Endothelial cell of umbilical vein (primary cell): ENCODE measurements around the gene STYX. TPM values are rescaled to one million over a fixed set of nuclear protein-coding genes. Genes with fewer than 3 reads are reported as not detected.

ENCODE experiments used
- BruUV-seq: library from RNA; stranded (reverse); fragments of 400-500 nt; replicated peaks from 2 replicates; lab custom pipeline; 2021; lab: Mats Ljungman, UMichigan
- CTCF ChIA-PET: fragments of 300-600, 350-600 bp; sonication (Branson Sonifier 250); formaldehyde crosslinking; loops from one replicate; lab custom pipeline; 2021; ENCODE audit warnings: antibody characterized with exemption, inconsistent platforms; lab: Charles Lee
- POLR2A ChIA-PET: fragments of 300-600, 350-600 bp; sonication (Branson Sonifier 250); formaldehyde crosslinking; loops from one replicate; lab custom pipeline; 2021; ENCODE audit warnings: antibody characterized with exemption, inconsistent platforms; lab: Charles Lee
- DNase-seq: peaks from one replicate; pipeline ENCODE4 v3.0.0-alpha.2; 2011; ENCODE audit warnings: low read depth, low spot score
- FAIRE-seq: peaks from 2 replicates; lab custom pipeline; 2011; peaks lifted over from hg19 to GRCh38; lab: Jason Lieb, UNC
- H2AFZ ChIP-seq: 2 replicates; pipeline ENCODE4 v1.6.0; 2012; ENCODE audit warnings: low read depth, low read length, control low read depth, inconsistent platforms
- H3K27ac ChIP-seq: 2 replicates; pipeline ENCODE4 v1.5.1; 2011; ENCODE audit warnings: low read depth, mild to moderate bottlenecking, control low read depth, low read length, moderate library complexity; ENCODE audit not compliant: insufficient read depth
- H3K27me3 ChIP-seq, 2 experiments: 2 replicates each; pipeline versions ENCODE4 v1.6.0 to v1.6.1; 2011; ENCODE audit warnings: low read length in 2 of 2, mixed read lengths in 1 of 2; ENCODE audit not compliant: control insufficient read depth in 2 of 2, insufficient read depth in 2 of 2
- H3K36me3 ChIP-seq, 2 experiments: 2 replicates in 1 of 2; 3 replicates in 1 of 2; pipeline ENCODE4 v1.5.1; 2011; ENCODE audit warnings: low read length in 2 of 2, mild to moderate bottlenecking in 1 of 2, moderate library complexity in 1 of 2; ENCODE audit not compliant: control insufficient read depth in 2 of 2, insufficient read depth in 2 of 2; ENCODE audit errors: extremely low read depth in 1 of 2
- H3K4me1 ChIP-seq: 3 replicates; pipeline ENCODE4 v1.5.1; 2011; ENCODE audit warnings: mild to moderate bottlenecking, low read length; ENCODE audit not compliant: control insufficient read depth, insufficient read depth; ENCODE audit errors: extremely low read depth
- H3K4me2 ChIP-seq: 2 replicates; pipeline ENCODE4 v1.6.1; 2011; ENCODE audit warnings: low read length, control low read depth, mixed read lengths; ENCODE audit not compliant: insufficient read depth
- H3K4me3 ChIP-seq, 3 experiments: fragments of 200-600 bp in 1 of 3; sonication (generic), shearing (Covaris generic) in 1 of 3; replicated peaks in 1 of 3; 2 replicates each; pipeline ENCODE4 v1.5.1; 2011 to 2016; ENCODE audit warnings: control low read depth in 3 of 3, low read length in 3 of 3, mild to moderate bottlenecking in 2 of 3, inconsistent platforms in 1 of 3, low read depth in 1 of 3, moderate library complexity in 1 of 3; ENCODE audit not compliant: insufficient read depth in 1 of 3
- H3K79me2 ChIP-seq: 2 replicates; pipeline ENCODE4 v1.6.0; 2012; ENCODE audit warnings: low read length, inconsistent platforms; ENCODE audit not compliant: control insufficient read depth, insufficient read depth
- H3K9ac ChIP-seq: replicated peaks from 2 replicates; pipeline ENCODE3; 2011; ENCODE audit warnings: low read length, control low read depth; ENCODE audit not compliant: insufficient read depth; ENCODE audit errors: extremely low read depth
- H3K9me1 ChIP-seq: replicated peaks from 3 replicates; pipeline ENCODE4 v1.6.0; 2011; ENCODE audit warnings: mild to moderate bottlenecking, low read length; ENCODE audit not compliant: control insufficient read depth, insufficient read depth; ENCODE audit errors: extremely low read depth
- H3K9me3 ChIP-seq: replicated peaks from 2 replicates; pipeline ENCODE4 v1.5.1; 2012; ENCODE audit warnings: low read length, inconsistent platforms; ENCODE audit not compliant: control insufficient read depth, insufficient read depth
- H4K20me1 ChIP-seq: replicated peaks from 2 replicates; pipeline ENCODE3; 2011; ENCODE audit warnings: mild to moderate bottlenecking, low read length; ENCODE audit not compliant: control insufficient read depth, insufficient read depth; ENCODE audit errors: extremely low read depth
- EZH2 ChIP-seq: IDR thresholded peaks from 2 replicates; pipeline ENCODE4 v1.6.1; 2012; ENCODE audit warnings: borderline replicate concordance, low read depth, mild to moderate bottlenecking, moderate library complexity, low read length, inconsistent platforms; ENCODE audit not compliant: severe bottlenecking
- FOS ChIP-seq: IDR thresholded peaks from 2 replicates; pipeline ENCODE4 v1.6.1; 2011; ENCODE audit warnings: mild to moderate bottlenecking, low read length, moderate library complexity, borderline replicate concordance; ENCODE audit not compliant: insufficient read depth
- GATA2 ChIP-seq: IDR thresholded peaks from 2 replicates; pipeline ENCODE4 v1.7.0; 2011; ENCODE audit warnings: low read depth, mild to moderate bottlenecking, moderate library complexity, mixed read lengths, low read length; ENCODE audit not compliant: insufficient read length, insufficient read depth
- JUN ChIP-seq: IDR thresholded peaks from 2 replicates; pipeline ENCODE4 v1.6.1; 2011; ENCODE audit warnings: borderline replicate concordance, low read depth; ENCODE audit not compliant: insufficient read length, insufficient read depth
- MYC ChIP-seq: IDR thresholded peaks from one replicate; pipeline ENCODE4 v1.6.1; 2011; ENCODE audit warnings: mild to moderate bottlenecking, low read depth, low read length
- POLR2A ChIP-seq: IDR thresholded peaks from 2 replicates; pipeline ENCODE4 v1.6.1; 2012; ENCODE audit warnings: low read depth, mild to moderate bottlenecking, control low read depth, low read length
- POLR2AphosphoS5 ChIP-seq: IDR thresholded peaks from 2 replicates; pipeline ENCODE4 v1.6.1; 2012; ENCODE audit warnings: low read depth, mild to moderate bottlenecking, control low read depth, low read length, moderate library complexity; ENCODE audit not compliant: insufficient read depth
- dilution Hi-C: fragments of 300-500 bp; cut with MboI; formaldehyde crosslinking; loops from one replicate; pipeline ENCODE4 v1.15.0; 2019; ENCODE audit warnings: low sequenced_read_pairs; ENCODE audit not compliant: extremely low pct_ligation_motif_present
- intact Hi-C: fragments of 100-400 bp; cut with micrococcal nuclease; formaldehyde crosslinking; loops from one replicate; pipeline ENCODE4 v1.10.0; 2022
- polyA plus RNA-seq, 4 experiments: library from polyadenylated mRNA; depleted of rRNA in 3 of 4; stranded (reverse) in 3 of 4; unstranded in 1 of 4; fragments of >200 nt; gene quantifications; 2 replicates each; pipeline versions ENCODE4 v1.2.1 to v1.2.3, GENCODE V29; 2011 to 2012; ENCODE audit warnings: missing spikeins in 1 of 4
- total RNA-seq: library from RNA; stranded (reverse); gene quantifications from 2 replicates; pipeline ENCODE4 v1.2.3, GENCODE V29; 2021
- TF ChIP-seq, protein P1 (sequence below), 2 donors: IDR thresholded peaks; 1 replicate in 1 of 2; 2 replicates in 1 of 2; pipeline ENCODE4 v1.5.1; 2011; ENCODE audit warnings: low read length in 2 of 2, mild to moderate bottlenecking in 2 of 2, moderate library complexity in 2 of 2, control low read depth in 1 of 2, inconsistent platforms in 1 of 2, low read depth in 1 of 2; ENCODE audit not compliant: insufficient read depth in 1 of 2; ENCODE audit errors: extremely low read depth in 1 of 2

Gene STYX
- total and polyA plus RNA-seq, 2 donors (not counting 3 experiments of a cell fraction or from before 2014, with no cell fraction given): 6.2 to 21.3 TPM

DNA sequence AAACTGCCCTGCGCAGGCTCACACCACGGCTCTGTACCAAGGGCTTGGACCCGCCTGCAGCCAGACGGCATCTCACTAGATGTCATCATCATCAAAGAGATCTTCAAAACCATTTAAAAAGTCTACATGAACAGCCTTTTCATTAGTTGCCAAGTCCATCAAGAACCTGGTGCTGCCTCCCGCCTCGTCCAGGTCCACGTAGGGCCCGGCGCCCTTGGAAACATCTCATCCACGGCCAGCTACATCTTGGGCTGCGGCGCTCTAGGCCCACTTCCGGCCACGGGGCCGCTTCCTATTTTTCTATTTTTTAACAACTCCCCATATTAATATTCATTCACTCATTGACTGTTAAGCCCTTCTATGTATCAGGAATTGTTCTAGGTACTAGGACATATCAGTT is 68.9 kb downstream of the STYX start:
- Histone ChIP-seq H3K9ac (no peak overlapping the region), H3K27me3 (no peaks in the 10 kb centered on the region), H3K9me1 (no peaks in the 10 kb centered on the region), H2AFZ (no peak overlapping the region), H3K79me2 (no peaks in the 10 kb centered on the region), H3K36me3 (no peaks in the 10 kb centered on the region), H4K20me1 (no peaks in the 10 kb centered on the region), H3K4me2 (no peak overlapping the region), H3K9me3 (no peaks in the 10 kb centered on the region), H3K4me1 (no peaks in the 10 kb centered on the region), H3K27ac (no peak overlapping the region), H3K4me3 (no peak overlapping the region)
- dilution Hi-C loops: no loop called here
- ChIA-PET CTCF (no interaction called here), POLR2A (no interaction called here)
- intact Hi-C loops: no loop called here
- TF ChIP-seq JUN: no peak
- no peak for TF ChIP-seq FOS
- TF ChIP-seq, protein P1, sequence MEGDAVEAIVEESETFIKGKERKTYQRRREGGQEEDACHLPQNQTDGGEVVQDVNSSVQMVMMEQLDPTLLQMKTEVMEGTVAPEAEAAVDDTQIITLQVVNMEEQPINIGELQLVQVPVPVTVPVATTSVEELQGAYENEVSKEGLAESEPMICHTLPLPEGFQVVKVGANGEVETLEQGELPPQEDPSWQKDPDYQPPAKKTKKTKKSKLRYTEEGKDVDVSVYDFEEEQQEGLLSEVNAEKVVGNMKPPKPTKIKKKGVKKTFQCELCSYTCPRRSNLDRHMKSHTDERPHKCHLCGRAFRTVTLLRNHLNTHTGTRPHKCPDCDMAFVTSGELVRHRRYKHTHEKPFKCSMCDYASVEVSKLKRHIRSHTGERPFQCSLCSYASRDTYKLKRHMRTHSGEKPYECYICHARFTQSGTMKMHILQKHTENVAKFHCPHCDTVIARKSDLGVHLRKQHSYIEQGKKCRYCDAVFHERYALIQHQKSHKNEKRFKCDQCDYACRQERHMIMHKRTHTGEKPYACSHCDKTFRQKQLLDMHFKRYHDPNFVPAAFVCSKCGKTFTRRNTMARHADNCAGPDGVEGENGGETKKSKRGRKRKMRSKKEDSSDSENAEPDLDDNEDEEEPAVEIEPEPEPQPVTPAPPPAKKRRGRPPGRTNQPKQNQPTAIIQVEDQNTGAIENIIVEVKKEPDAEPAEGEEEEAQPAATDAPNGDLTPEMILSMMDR (IDR thresholded peaks at IDR 0.05; ENCODE audit: extremely low read depth in 1 of 2, insufficient read depth in 1 of 2, low read depth in 1 of 2, low read length in 2 of 2): no peak
- TF ChIP-seq POLR2AphosphoS5: no peak
- no peak for TF ChIP-seq GATA2
- no peak for TF ChIP-seq POLR2A
- TF ChIP-seq EZH2: no peak
- no peak for TF ChIP-seq MYC
- FAIRE-seq (no peak), DNase-seq (no peak)
- BruUV-seq: no TSS peak
